SK-N-MC (cell line): ENCODE results near the gene CEP68.

Experiments used
- EZH2 ChIP-seq: fragments of 200-600 bp; sonication (generic); IDR thresholded peaks from one replicate; pipeline ENCODE4 v1.6.1; 2017; ENCODE audit warnings: antibody characterized with exemption
- POLR2AphosphoS5 ChIP-seq: IDR thresholded peaks from 2 replicates; pipeline ENCODE4 v1.6.1; 2012; ENCODE audit warnings: mild to moderate bottlenecking, low read depth, low read length, borderline replicate concordance

- TF ChIP-seq EZH2 (no peak), POLR2AphosphoS5 (no peak)
These were observed 28.5 kb upstream of the CEP68 start for GRCh38 chr2:65027616-65028244.
